Measurements from ENCODE around the gene SPRY1. TPM values are rescaled to one million over a fixed set of nuclear protein-coding genes. Genes with fewer than 3 reads are reported as not detected.

Gene SPRY1
- total RNA-seq, 1 experiment from 2014 or later: 76.3 TPM

- no peak overlapping the region for H3K27ac ChIP-seq (ENCODE audit: insufficient read length, low read depth, low read length)
- H3K9me3 ChIP-seq (ENCODE audit: control insufficient read depth, low read depth, low read length): no peaks in the 10 kb centered on the region
- H2BK12ac ChIP-seq (ENCODE audit: insufficient read length, low read depth, low read length): no peak overlapping the region
- no peak overlapping the region for H2BK5ac ChIP-seq (ENCODE audit: insufficient read length, low read length)
- peaks cover 3% of the 10 kb centered on the region for H3K79me1 ChIP-seq (ENCODE audit: insufficient read depth, low read depth, low read length, poor library complexity, severe bottlenecking)
- H3T11ph ChIP-seq (ENCODE audit: low read length): no peak overlapping the region
- H4K8ac ChIP-seq (replicated peaks; ENCODE audit: insufficient read length, low read depth, low read length): no peak overlapping the region
- H4K20me1 ChIP-seq (ENCODE audit: control insufficient read depth, insufficient read depth, insufficient read length): no peaks in the 10 kb centered on the region
- no peak overlapping the region for H4K5ac ChIP-seq (ENCODE audit: insufficient read length, low read depth, low read length)
- H3K9ac ChIP-seq (ENCODE audit: extremely low read depth, insufficient read length, low read length): no peak overlapping the region
- H3K56ac ChIP-seq (ENCODE audit: insufficient read length, low read depth, low read length): no peak overlapping the region
- no peak overlapping the region for H2BK15ac ChIP-seq (ENCODE audit: low read depth, low read length)
- no peak overlapping the region for H3K4me2 ChIP-seq (ENCODE audit: insufficient read depth, insufficient read length, low read length)
- TF ChIP-seq, protein P1, sequence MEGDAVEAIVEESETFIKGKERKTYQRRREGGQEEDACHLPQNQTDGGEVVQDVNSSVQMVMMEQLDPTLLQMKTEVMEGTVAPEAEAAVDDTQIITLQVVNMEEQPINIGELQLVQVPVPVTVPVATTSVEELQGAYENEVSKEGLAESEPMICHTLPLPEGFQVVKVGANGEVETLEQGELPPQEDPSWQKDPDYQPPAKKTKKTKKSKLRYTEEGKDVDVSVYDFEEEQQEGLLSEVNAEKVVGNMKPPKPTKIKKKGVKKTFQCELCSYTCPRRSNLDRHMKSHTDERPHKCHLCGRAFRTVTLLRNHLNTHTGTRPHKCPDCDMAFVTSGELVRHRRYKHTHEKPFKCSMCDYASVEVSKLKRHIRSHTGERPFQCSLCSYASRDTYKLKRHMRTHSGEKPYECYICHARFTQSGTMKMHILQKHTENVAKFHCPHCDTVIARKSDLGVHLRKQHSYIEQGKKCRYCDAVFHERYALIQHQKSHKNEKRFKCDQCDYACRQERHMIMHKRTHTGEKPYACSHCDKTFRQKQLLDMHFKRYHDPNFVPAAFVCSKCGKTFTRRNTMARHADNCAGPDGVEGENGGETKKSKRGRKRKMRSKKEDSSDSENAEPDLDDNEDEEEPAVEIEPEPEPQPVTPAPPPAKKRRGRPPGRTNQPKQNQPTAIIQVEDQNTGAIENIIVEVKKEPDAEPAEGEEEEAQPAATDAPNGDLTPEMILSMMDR (conservative IDR thresholded peaks at IDR 0.05): no peak
- H3K27me3 ChIP-seq (ENCODE audit: insufficient read depth, low read length): no peaks in the 10 kb centered on the region
- no peak overlapping the region for H4K91ac ChIP-seq (ENCODE audit: insufficient read length, low read depth, low read length)
- DNase-seq: no peak
- H3K27me3 Mint-ChIP-seq (ENCODE audit: low read depth): no peaks in the 10 kb centered on the region
- no peak overlapping the region for H3K4ac ChIP-seq (ENCODE audit: low read depth, low read length)
- no peaks in the 10 kb centered on the region for H3K4me1 ChIP-seq (ENCODE audit: insufficient read depth, low read length)
- no peak overlapping the region for H2BK20ac ChIP-seq (ENCODE audit: low read depth, low read length, poor library complexity, severe bottlenecking)
- no peak overlapping the region for H3K18ac ChIP-seq (ENCODE audit: insufficient read length, low read depth, low read length)
- H3K4me1 Mint-ChIP-seq: peaks cover 48 to 52% of the 10 kb centered on the region in 2 experiments
- no peak overlapping the region for H2AFZ ChIP-seq (ENCODE audit: low read length)
- peaks cover 27 to 58% (median 44%) of the 10 kb centered on the region in 3 experiments for H3K36me3 Mint-ChIP-seq (ENCODE audit: insufficient read depth in 1 of 3, low read depth in 3 of 3)
- H2AK5ac ChIP-seq (ENCODE audit: insufficient read length, low read length): no peak overlapping the region
- H3K23ac ChIP-seq (ENCODE audit: insufficient read length, low read depth, low read length): no peak overlapping the region
- no peak overlapping the region for H2BK120ac ChIP-seq (ENCODE audit: low read depth, low read length, poor library complexity, severe bottlenecking)
- peak overlapping the region; percentile 37 to 55 (median 42); a peak in 5 of 7 replicates for H3K27ac Mint-ChIP-seq
- H3K23me2 ChIP-seq (ENCODE audit: insufficient read length, low read depth, low read length, poor library complexity, severe bottlenecking): peaks cover 20% of the 10 kb centered on the region
- WGBS (ENCODE audit: extremely low coverage, insufficient read length, low lambda C conversion rate): no CpG with 5 or more reads among the region's 9 CpGs
- H3K79me2 ChIP-seq (ENCODE audit: insufficient read depth, low read length): peaks cover 41% of the 10 kb centered on the region; the same call in 1 of the 2 replicates
- no peak overlapping the region for H3K14ac ChIP-seq (ENCODE audit: insufficient read depth, low read length)
- H3K9me3 Mint-ChIP-seq: no peaks in the 10 kb centered on the region; a peak in 2 of 5 replicates
- peak overlapping the region; percentile 50 to 88 for H3K4me3 Mint-ChIP-seq
These were observed 4.9 kb downstream of the SPRY1 start for GRCh38 chr4:123401271-123402120.

Data from H9 (cell line).